T-helper 1 cell treated with Interleukin-12 subunit alpha and Interleukin-12 subunit beta and Interleukin-4 antibody, amounts not matched to agents 30 μg/mL and 1 μg/mL, for 36 hours (primary cell): Measurements from ENCODE around the gene SHROOM4.

ENCODE experiments used
- H3K27ac Mint-ChIP-seq: one replicate; pipeline ENCODE4 v1.8.0; 2021; ENCODE audit warnings: mild to moderate bottlenecking, mixed read lengths
- H3K27me3 Mint-ChIP-seq: one replicate; pipeline ENCODE4 v1.8.0; 2021; ENCODE audit warnings: low read depth, mixed read lengths
- H3K36me3 Mint-ChIP-seq: one replicate; pipeline ENCODE4 v1.8.0; 2021; ENCODE audit warnings: low read depth, mixed read lengths
- H3K4me1 Mint-ChIP-seq: one replicate; pipeline ENCODE4 v1.8.0; 2021; ENCODE audit warnings: low read depth, mixed read lengths
- H3K4me3 Mint-ChIP-seq: one replicate; pipeline ENCODE4 v1.8.0; 2021; ENCODE audit warnings: mild to moderate bottlenecking, moderate library complexity, mixed read lengths
- H3K9me3 Mint-ChIP-seq: one replicate; pipeline ENCODE4 v1.8.0; 2021; ENCODE audit warnings: mixed read lengths

SHROOM4 gene

GRCh38 chrX:50814701-50815100 lies 707 bp upstream of the SHROOM4 start:
- Mint-ChIP-seq H3K9me3 (no peaks in the 10 kb centered on the region), H3K27ac (no peak overlapping the region), H3K36me3 (no peaks in the 10 kb centered on the region), H3K4me3 (no peak overlapping the region), H3K4me1 (peaks cover 2% of the 10 kb centered on the region), H3K27me3 (peaks cover 40% of the 10 kb centered on the region)

- peaks cover 40% of the 10 kb centered on the region for H3K27me3 Mint-ChIP-seq
- peaks cover 2% of the 10 kb centered on the region for H3K4me1 Mint-ChIP-seq
- H3K9me3 Mint-ChIP-seq = no peaks in the 10 kb centered on the region
- no peak overlapping the region for H3K27ac Mint-ChIP-seq
- no peak overlapping the region for H3K4me3 Mint-ChIP-seq
- no peaks in the 10 kb centered on the region for H3K36me3 Mint-ChIP-seq
These were observed 775 bp downstream of the SHROOM4 start for GRCh38 chrX:50812995-50813842.

- no peak overlapping the region for H3K27ac Mint-ChIP-seq
- no peak overlapping the region for H3K4me3 Mint-ChIP-seq
- H3K27me3 Mint-ChIP-seq = peaks cover 3% of the 10 kb centered on the region
- H3K9me3 Mint-ChIP-seq = no peaks in the 10 kb centered on the region
- no peaks in the 10 kb centered on the region for H3K4me1 Mint-ChIP-seq
- H3K36me3 Mint-ChIP-seq = no peaks in the 10 kb centered on the region
These were observed 8.7 kb downstream of the SHROOM4 start for GRCh38 chrX:50805276-50805675.

- Mint-ChIP-seq H3K36me3 (no peaks in the 10 kb centered on the region), H3K27ac (no peak overlapping the region), H3K27me3 (no peaks in the 10 kb centered on the region), H3K4me3 (no peak overlapping the region), H3K9me3 (no peaks in the 10 kb centered on the region), H3K4me1 (no peaks in the 10 kb centered on the region)
These were observed 12.9 kb downstream of the SHROOM4 start for GRCh38 chrX:50801135-50801534.

- Mint-ChIP-seq H3K27me3 (no peaks in the 10 kb centered on the region), H3K4me1 (no peaks in the 10 kb centered on the region), H3K4me3 (no peak overlapping the region)
These were observed 14.4 kb downstream of the SHROOM4 start for GRCh38 chrX:50799531-50799961.

GRCh38 chrX:50798783-50799182 lies 15.2 kb downstream of the SHROOM4 start:
- Mint-ChIP-seq H3K4me3 (no peak overlapping the region), H3K27me3 (no peaks in the 10 kb centered on the region), H3K4me1 (no peaks in the 10 kb centered on the region), H3K9me3 (no peaks in the 10 kb centered on the region), H3K27ac (no peak overlapping the region), H3K36me3 (no peaks in the 10 kb centered on the region)

More at GRCh38 chrX:50799531-50799961, 14.4 kb downstream of the SHROOM4 start:
- Mint-ChIP-seq H3K36me3 (no peaks in the 10 kb centered on the region), H3K27ac (no peak overlapping the region), H3K9me3 (no peaks in the 10 kb centered on the region)

GRCh38 chrX:50787099-50787498 lies 26.9 kb downstream of the SHROOM4 start:
- Mint-ChIP-seq H3K36me3 (no peaks in the 10 kb centered on the region), H3K9me3 (no peaks in the 10 kb centered on the region), H3K27me3 (no peaks in the 10 kb centered on the region), H3K27ac (no peak overlapping the region), H3K4me1 (no peaks in the 10 kb centered on the region), H3K4me3 (no peak overlapping the region)

- no peaks in the 10 kb centered on the region for H3K9me3 Mint-ChIP-seq
- no peaks in the 10 kb centered on the region for H3K4me1 Mint-ChIP-seq
These were observed 33.9 kb downstream of the SHROOM4 start for GRCh38 chrX:50780144-50780543.

GRCh38 chrX:50779694-50780093 lies 34.3 kb downstream of the SHROOM4 start:
- Mint-ChIP-seq H3K36me3 (no peaks in the 10 kb centered on the region), H3K27ac (no peak overlapping the region)

More at GRCh38 chrX:50780144-50780543, 33.9 kb downstream of the SHROOM4 start:
- Mint-ChIP-seq H3K4me3 (no peak overlapping the region), H3K27ac (no peak overlapping the region), H3K27me3 (no peaks in the 10 kb centered on the region), H3K36me3 (no peaks in the 10 kb centered on the region)

GRCh38 chrX:50778272-50778671 lies 35.7 kb downstream of the SHROOM4 start:
- no peak overlapping the region for H3K27ac Mint-ChIP-seq
- no peaks in the 10 kb centered on the region for H3K27me3 Mint-ChIP-seq
- no peaks in the 10 kb centered on the region for H3K9me3 Mint-ChIP-seq
- H3K36me3 Mint-ChIP-seq = no peaks in the 10 kb centered on the region
- no peak overlapping the region for H3K4me3 Mint-ChIP-seq
- H3K4me1 Mint-ChIP-seq = no peaks in the 10 kb centered on the region

More at GRCh38 chrX:50779694-50780093, 34.3 kb downstream of the SHROOM4 start:
- no peaks in the 10 kb centered on the region for H3K4me1 Mint-ChIP-seq
- H3K9me3 Mint-ChIP-seq = no peaks in the 10 kb centered on the region
- no peak overlapping the region for H3K4me3 Mint-ChIP-seq
- no peaks in the 10 kb centered on the region for H3K27me3 Mint-ChIP-seq

- no peak overlapping the region for H3K4me3 Mint-ChIP-seq
- no peaks in the 10 kb centered on the region for H3K36me3 Mint-ChIP-seq
- H3K27me3 Mint-ChIP-seq = no peaks in the 10 kb centered on the region
- no peaks in the 10 kb centered on the region for H3K4me1 Mint-ChIP-seq
- H3K27ac Mint-ChIP-seq = no peak overlapping the region
- H3K9me3 Mint-ChIP-seq = no peaks in the 10 kb centered on the region
These were observed 37.7 kb downstream of the SHROOM4 start for GRCh38 chrX:50776248-50776647.

GRCh38 chrX:50771382-50771781 lies 42.6 kb downstream of the SHROOM4 start:
- no peaks in the 10 kb centered on the region for H3K4me1 Mint-ChIP-seq
- H3K4me3 Mint-ChIP-seq = no peak overlapping the region
- H3K9me3 Mint-ChIP-seq = no peaks in the 10 kb centered on the region
- no peaks in the 10 kb centered on the region for H3K36me3 Mint-ChIP-seq
- no peak overlapping the region for H3K27ac Mint-ChIP-seq
- H3K27me3 Mint-ChIP-seq = no peaks in the 10 kb centered on the region

- Mint-ChIP-seq H3K27ac (no peak overlapping the region), H3K27me3 (no peaks in the 10 kb centered on the region), H3K9me3 (no peaks in the 10 kb centered on the region), H3K4me1 (no peaks in the 10 kb centered on the region), H3K4me3 (no peak overlapping the region), H3K36me3 (no peaks in the 10 kb centered on the region)
These were observed 43.3 kb downstream of the SHROOM4 start for GRCh38 chrX:50770702-50771101.

GRCh38 chrX:50769389-50770063 lies 44.5 kb downstream of the SHROOM4 start:
- no peaks in the 10 kb centered on the region for H3K27me3 Mint-ChIP-seq
- H3K4me1 Mint-ChIP-seq = no peaks in the 10 kb centered on the region
- no peaks in the 10 kb centered on the region for H3K36me3 Mint-ChIP-seq
- no peak overlapping the region for H3K4me3 Mint-ChIP-seq
- H3K27ac Mint-ChIP-seq = no peak overlapping the region
- no peaks in the 10 kb centered on the region for H3K9me3 Mint-ChIP-seq

GRCh38 chrX:50768801-50769200 lies 45.2 kb downstream of the SHROOM4 start:
- H3K27ac Mint-ChIP-seq = no peak overlapping the region
- no peaks in the 10 kb centered on the region for H3K4me1 Mint-ChIP-seq
- no peaks in the 10 kb centered on the region for H3K9me3 Mint-ChIP-seq
- H3K4me3 Mint-ChIP-seq = no peak overlapping the region
- no peaks in the 10 kb centered on the region for H3K27me3 Mint-ChIP-seq
- H3K36me3 Mint-ChIP-seq = no peaks in the 10 kb centered on the region
